ENCODE data around the gene OR2AE1. TPM values are rescaled to one million over a fixed set of nuclear protein-coding genes. Genes with fewer than 3 reads are reported as not detected.
A peak's percentile ranks its signal among the peaks of the same experiment; 100 is the strongest.

Gene OR2AE1
- total and polyA plus RNA-seq, 9 of the 15 experiments (the other 6 are each of a cell fraction or from before 2014, with no cell fraction given), result 0.27 TPM; not detected in 8

DNA sequence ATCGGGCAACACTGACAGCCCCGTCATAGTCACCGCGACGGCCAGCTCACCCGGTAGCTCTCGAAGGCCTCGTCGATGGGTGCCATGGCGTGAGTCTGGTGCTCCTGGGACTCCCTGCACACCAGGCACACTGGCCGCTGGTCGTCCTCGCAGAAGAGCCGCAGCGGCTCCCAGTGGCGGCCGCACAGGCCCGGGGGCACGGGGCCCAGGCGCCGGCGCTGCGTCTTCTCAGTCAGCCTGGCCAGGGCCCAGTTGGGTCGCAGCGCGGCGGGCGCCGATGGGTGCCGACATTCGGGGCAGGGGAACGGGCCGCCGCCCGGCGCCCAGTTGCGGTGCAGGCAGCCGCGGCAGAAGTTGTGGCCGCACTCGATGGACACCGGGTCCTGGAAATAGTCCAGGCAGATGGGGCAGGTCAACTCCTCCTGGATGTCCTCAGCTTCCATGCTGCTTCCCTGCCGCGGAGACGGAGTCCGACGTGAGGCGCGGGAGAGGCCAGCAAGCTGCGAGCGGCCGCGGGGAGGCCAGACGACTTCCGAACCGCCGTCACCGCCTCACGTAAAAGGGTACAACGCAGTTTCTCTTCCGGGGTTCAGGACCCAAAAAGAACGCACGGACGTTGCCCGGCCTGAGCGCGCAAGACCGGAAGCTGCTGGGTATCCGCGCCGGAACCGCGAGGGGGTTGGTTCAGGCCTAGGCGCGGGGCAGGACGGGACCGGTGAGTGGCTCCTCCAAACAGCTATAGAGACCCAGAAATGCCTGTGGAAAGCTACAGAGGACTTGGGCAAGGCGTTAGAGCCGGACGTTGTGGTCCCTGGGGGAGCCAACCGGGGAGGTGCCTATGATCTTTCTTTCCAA, 42.4 kb upstream of the OR2AE1 start, which contains the start of gene TRIM4 (continued):
- TF ChIP-seq SNRNP70 (optimal IDR thresholded peaks at IDR 0.05; ENCODE audit: low read depth, low read length), result no peak
- no peak for TF ChIP-seq HLTF (IDR thresholded peaks at IDR 0.05)
- TF ChIP-seq, protein P1, sequence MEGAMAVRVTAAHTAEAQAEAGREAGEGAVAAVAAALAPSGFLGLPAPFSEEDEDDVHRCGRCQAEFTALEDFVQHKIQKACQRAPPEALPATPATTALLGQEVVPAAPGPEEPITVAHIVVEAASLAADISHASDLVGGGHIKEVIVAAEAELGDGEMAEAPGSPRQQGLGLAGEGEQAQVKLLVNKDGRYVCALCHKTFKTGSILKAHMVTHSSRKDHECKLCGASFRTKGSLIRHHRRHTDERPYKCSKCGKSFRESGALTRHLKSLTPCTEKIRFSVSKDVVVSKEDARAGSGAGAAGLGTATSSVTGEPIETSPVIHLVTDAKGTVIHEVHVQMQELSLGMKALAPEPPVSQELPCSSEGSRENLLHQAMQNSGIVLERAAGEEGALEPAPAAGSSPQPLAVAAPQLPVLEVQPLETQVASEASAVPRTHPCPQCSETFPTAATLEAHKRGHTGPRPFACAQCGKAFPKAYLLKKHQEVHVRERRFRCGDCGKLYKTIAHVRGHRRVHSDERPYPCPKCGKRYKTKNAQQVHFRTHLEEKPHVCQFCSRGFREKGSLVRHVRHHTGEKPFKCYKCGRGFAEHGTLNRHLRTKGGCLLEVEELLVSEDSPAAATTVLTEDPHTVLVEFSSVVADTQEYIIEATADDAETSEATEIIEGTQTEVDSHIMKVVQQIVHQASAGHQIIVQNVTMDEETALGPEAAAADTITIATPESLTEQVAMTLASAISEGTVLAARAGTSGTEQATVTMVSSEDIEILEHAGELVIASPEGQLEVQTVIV (CRISPR knock-in tag; IDR thresholded peaks at IDR 0.05; ENCODE audit: borderline replicate concordance), result no peak
- peak; percentile 37; the same call in 1 of the 2 replicates for TF ChIP-seq POLR2AphosphoS2 (IDR thresholded peaks at IDR 0.05; ENCODE audit: low read length)
- TF ChIP-seq ARID2 (IDR thresholded peaks at IDR 0.05), result no peak
- peak; percentile 30 for TF ChIP-seq CCNT2 (IDR thresholded peaks at IDR 0.05; ENCODE audit: borderline replicate concordance, extremely low read depth, insufficient read length, low read depth, low read length)
- TF ChIP-seq RBM39 (optimal IDR thresholded peaks at IDR 0.05; ENCODE audit: low read depth, low read length), result no peak
- no peak for TF ChIP-seq MCM7 (IDR thresholded peaks at IDR 0.05)
- no peak for TF ChIP-seq ZNF316 (IDR thresholded peaks at IDR 0.05)
- TF ChIP-seq, protein P2, sequence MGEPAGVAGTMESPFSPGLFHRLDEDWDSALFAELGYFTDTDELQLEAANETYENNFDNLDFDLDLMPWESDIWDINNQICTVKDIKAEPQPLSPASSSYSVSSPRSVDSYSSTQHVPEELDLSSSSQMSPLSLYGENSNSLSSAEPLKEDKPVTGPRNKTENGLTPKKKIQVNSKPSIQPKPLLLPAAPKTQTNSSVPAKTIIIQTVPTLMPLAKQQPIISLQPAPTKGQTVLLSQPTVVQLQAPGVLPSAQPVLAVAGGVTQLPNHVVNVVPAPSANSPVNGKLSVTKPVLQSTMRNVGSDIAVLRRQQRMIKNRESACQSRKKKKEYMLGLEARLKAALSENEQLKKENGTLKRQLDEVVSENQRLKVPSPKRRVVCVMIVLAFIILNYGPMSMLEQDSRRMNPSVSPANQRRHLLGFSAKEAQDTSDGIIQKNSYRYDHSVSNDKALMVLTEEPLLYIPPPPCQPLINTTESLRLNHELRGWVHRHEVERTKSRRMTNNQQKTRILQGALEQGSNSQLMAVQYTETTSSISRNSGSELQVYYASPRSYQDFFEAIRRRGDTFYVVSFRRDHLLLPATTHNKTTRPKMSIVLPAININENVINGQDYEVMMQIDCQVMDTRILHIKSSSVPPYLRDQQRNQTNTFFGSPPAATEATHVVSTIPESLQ (CRISPR knock-in tag; IDR thresholded peaks at IDR 0.05), result peak; percentile 26; the same call in 1 of the 2 replicates
- TF ChIP-seq MTA1 (IDR thresholded peaks at IDR 0.05; ENCODE audit: borderline replicate concordance), result no peak; the same call in 1 of the 2 replicates
- no peak for TF ChIP-seq ARID3A (IDR thresholded peaks at IDR 0.05; ENCODE audit: borderline replicate concordance, low read depth, low read length)
- TF ChIP-seq ZNF444 (CRISPR knock-in tag; IDR thresholded peaks at IDR 0.05), result no peak
- no peak for TF ChIP-seq PCBP1 (IDR thresholded peaks at IDR 0.05; ENCODE audit: low read depth, low read length, poor library complexity, severe bottlenecking)
- peak; percentile 66; the same call in 1 of the 2 replicates for TF ChIP-seq ZNF583 (CRISPR knock-in tag; IDR thresholded peaks at IDR 0.05)
- TF ChIP-seq, protein P3, sequence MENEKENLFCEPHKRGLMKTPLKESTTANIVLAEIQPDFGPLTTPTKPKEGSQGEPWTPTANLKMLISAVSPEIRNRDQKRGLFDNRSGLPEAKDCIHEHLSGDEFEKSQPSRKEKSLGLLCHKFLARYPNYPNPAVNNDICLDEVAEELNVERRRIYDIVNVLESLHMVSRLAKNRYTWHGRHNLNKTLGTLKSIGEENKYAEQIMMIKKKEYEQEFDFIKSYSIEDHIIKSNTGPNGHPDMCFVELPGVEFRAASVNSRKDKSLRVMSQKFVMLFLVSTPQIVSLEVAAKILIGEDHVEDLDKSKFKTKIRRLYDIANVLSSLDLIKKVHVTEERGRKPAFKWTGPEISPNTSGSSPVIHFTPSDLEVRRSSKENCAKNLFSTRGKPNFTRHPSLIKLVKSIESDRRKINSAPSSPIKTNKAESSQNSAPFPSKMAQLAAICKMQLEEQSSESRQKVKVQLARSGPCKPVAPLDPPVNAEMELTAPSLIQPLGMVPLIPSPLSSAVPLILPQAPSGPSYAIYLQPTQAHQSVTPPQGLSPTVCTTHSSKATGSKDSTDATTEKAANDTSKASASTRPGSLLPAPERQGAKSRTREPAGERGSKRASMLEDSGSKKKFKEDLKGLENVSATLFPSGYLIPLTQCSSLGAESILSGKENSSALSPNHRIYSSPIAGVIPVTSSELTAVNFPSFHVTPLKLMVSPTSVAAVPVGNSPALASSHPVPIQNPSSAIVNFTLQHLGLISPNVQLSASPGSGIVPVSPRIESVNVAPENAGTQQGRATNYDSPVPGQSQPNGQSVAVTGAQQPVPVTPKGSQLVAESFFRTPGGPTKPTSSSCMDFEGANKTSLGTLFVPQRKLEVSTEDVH (IDR thresholded peaks at IDR 0.05; ENCODE audit: low read depth, partially characterized antibody), result peak; percentile 71
- TF ChIP-seq ERF (CRISPR knock-in tag; IDR thresholded peaks at IDR 0.05), result 0 out of 2 replicates have a peak, but pooled peaks have one; percentile 53
- TF ChIP-seq, protein P4, sequence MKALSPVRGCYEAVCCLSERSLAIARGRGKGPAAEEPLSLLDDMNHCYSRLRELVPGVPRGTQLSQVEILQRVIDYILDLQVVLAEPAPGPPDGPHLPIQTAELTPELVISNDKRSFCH (CRISPR knock-in tag; IDR thresholded peaks at IDR 0.05), result no peak
- TF ChIP-seq, protein P4 (tag; IDR thresholded peaks at IDR 0.05), result peak; percentile 78

Data from K562 (cell line).